OCI-LY7 (cell line): ENCODE data around the gene SYT2.

Experiments
- EZH2phosphoT487 ChIP-seq: fragments of 200-600 bp; sonication (generic); IDR thresholded peaks from 2 replicates; pipeline ENCODE4 v1.6.1; 2018; ENCODE audit warnings: low read depth, borderline replicate concordance, mild to moderate bottlenecking, mixed run types, antibody characterized with exemption, low read length, moderate library complexity, mixed read lengths
- TF ChIP-seq, protein P1 (sequence below): fragments of 200-600 bp; sonication (generic); conservative IDR thresholded peaks from 2 replicates; pipeline ENCODE4 v1.5.1; 2014; ENCODE audit warnings: mild to moderate bottlenecking, antibody characterized with exemption, low read length, moderate library complexity, mixed read lengths

DNA sequence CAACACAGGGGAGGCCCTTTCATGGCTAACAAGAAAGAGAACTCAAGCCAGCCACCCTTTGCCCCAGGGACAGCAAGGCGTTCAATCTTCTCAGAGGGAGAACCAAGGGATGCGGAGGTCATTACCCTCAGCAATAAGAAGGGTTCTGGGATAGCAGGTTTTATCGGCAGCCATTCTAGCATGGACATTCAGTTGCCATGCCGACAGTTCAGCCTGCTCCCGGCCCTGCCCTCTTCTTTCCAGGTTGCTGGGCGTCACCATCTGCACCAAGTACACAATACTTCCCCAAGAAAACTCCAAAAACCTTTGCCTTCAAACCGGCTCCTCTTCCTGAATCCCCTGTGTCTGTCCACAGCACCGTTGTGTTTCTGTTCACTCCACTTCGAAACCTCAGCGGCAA lies 47.1 kb downstream of the SYT2 start:
- TF ChIP-seq, protein P1, sequence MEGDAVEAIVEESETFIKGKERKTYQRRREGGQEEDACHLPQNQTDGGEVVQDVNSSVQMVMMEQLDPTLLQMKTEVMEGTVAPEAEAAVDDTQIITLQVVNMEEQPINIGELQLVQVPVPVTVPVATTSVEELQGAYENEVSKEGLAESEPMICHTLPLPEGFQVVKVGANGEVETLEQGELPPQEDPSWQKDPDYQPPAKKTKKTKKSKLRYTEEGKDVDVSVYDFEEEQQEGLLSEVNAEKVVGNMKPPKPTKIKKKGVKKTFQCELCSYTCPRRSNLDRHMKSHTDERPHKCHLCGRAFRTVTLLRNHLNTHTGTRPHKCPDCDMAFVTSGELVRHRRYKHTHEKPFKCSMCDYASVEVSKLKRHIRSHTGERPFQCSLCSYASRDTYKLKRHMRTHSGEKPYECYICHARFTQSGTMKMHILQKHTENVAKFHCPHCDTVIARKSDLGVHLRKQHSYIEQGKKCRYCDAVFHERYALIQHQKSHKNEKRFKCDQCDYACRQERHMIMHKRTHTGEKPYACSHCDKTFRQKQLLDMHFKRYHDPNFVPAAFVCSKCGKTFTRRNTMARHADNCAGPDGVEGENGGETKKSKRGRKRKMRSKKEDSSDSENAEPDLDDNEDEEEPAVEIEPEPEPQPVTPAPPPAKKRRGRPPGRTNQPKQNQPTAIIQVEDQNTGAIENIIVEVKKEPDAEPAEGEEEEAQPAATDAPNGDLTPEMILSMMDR: no peak
- no peak for TF ChIP-seq EZH2phosphoT487
